GM12864 (cell line): Measurements from ENCODE around the gene GPX3.

ENCODE experiments used
- DNase-seq: peaks from one replicate; pipeline ENCODE4 v3.0.0-alpha.2; 2011; ENCODE audit warnings: low read depth
- H3K4me3 ChIP-seq: 2 replicates; pipeline ENCODE4 v1.5.1; 2011; ENCODE audit warnings: mild to moderate bottlenecking, low read depth, low read length, control low read depth
- CTCF ChIP-seq: IDR thresholded peaks from 2 replicates; pipeline ENCODE4 v1.5.1; 2011; ENCODE audit warnings: low read depth, mild to moderate bottlenecking, moderate library complexity, low read length, control low read depth, inconsistent platforms; ENCODE audit errors: missing control alignments

The GPX3 gene

GRCh38 chr5:151068433-151069197 lies 48.2 kb downstream of the GPX3 start:
- no peak for DNase-seq
- TF ChIP-seq CTCF: no peak
- no peak overlapping the region for H3K4me3 ChIP-seq

DNA sequence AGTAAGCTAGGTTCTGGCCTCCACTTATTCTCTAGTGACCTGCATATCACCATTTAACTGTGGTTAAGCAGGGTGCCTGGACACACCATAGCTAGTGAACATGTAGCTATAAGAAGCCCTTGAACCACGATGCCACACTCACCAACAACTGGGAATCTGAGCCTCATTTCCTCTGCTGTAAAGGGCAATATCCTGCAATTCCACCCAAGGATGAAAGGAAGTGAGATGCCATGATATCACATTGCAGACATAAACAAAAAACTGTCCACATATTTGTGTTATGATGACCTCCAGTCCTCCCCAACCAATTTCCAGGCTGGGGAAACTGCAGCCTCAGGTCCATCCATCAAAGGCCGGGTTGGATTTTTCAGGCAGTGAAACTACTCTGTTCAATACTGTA lies 50.1 kb downstream of the GPX3 start:
- DNase-seq: no peak
- H3K4me3 ChIP-seq: no peak overlapping the region
- TF ChIP-seq CTCF: no peak

- DNase-seq: no peak
- no peak for TF ChIP-seq CTCF
- H3K4me3 ChIP-seq: no peak overlapping the region
Measured at GRCh38 chr5:151071021-151071420, 50.6 kb downstream of the GPX3 start.

DNA sequence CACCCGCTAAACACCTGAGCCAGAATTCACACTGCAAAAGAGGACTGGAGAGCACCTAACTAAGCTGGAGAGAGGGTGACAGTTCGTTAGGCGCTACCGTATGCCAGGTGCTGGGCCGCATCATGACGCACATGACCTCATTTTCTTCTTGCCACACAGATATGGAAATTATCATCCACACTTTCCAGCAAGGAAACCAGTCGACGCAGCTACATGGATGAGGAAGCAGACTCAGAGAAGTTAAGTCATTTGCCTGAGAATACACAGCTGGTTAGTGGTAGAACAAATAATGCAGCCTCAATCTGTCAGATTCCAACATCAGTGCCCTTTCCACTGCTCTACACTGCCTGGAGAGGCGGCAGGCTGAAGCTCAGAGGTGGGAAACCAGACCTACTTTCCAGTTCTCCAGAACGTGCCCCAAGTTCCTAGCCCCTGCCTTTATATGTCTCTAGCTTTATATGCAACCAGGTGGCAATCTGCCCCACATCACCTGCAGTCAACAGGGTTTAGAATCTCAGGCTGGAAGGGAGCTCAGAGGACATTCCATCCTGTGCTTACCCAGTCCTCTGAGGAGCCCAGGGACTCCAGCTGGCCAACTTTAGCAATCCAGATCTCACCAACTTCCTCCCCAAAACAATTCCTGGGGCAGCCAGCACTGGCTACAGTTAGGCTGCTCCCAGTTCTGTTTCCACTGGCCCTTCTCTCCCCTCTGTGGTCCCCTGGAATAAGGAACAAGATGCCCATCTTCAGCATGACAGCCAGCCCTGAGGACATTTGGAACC lies 51.6 kb downstream of the GPX3 start:
- no peak overlapping the region for H3K4me3 ChIP-seq
- no peak for TF ChIP-seq CTCF
- DNase-seq: no peak

- no peak for TF ChIP-seq CTCF
- DNase-seq: no peak
- H3K4me3 ChIP-seq: no peak overlapping the region
Measured at GRCh38 chr5:151072630-151073025, 52.2 kb downstream of the GPX3 start.

DNA sequence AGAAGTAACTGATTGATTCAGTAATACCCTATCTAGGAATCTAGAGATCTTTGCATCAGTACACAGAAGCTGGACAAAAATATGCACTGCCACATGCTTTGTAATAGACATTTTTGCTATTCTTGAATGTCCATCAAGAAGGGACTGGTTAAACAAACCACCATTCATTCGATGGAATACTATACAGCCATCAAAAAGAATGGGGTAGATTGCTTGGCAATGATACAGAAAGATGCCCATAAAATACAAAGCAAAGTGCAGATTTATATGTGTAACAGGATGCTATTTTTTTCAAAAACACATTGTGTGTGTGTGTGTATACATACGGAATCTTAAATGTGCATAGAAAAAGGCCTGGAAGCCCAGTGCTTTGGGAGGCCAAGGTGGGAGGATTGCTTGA lies 52.9 kb downstream of the GPX3 start:
- no peak for TF ChIP-seq CTCF

More for the DNA sequence above, 52.9 kb downstream of the GPX3 start:
- no peak overlapping the region for H3K4me3 ChIP-seq
- DNase-seq: no peak
